Kidney epithelial cell (primary cell): ENCODE results near the gene NUBP2. TPM values are rescaled to one million over a fixed set of nuclear protein-coding genes. Genes with fewer than 3 reads are reported as not detected.
A peak's percentile ranks its signal among the peaks of the same experiment; 100 is the strongest.

Source experiments
- DNase-seq: peaks from one replicate; pipeline ENCODE4 v3.0.0-alpha.2; 2010; ENCODE audit warnings: low read depth
- H3K27me3 ChIP-seq: 2 replicates; pipeline ENCODE4 v1.6.0; 2011; ENCODE audit warnings: low read length; ENCODE audit not compliant: control insufficient read depth, insufficient read depth
- H3K36me3 ChIP-seq: 2 replicates; pipeline ENCODE4 v1.5.1; 2011; ENCODE audit warnings: low read length; ENCODE audit not compliant: control insufficient read depth, insufficient read depth
- H3K4me3 ChIP-seq: 2 replicates; pipeline ENCODE4 v1.5.1; 2011; ENCODE audit warnings: low read depth, mild to moderate bottlenecking, control low read depth, low read length
- CTCF ChIP-seq: IDR thresholded peaks from 2 replicates; pipeline ENCODE4 v1.5.1; 2011; ENCODE audit warnings: mild to moderate bottlenecking, moderate library complexity, low read length, control low read depth, inconsistent platforms; ENCODE audit not compliant: insufficient read depth, poor library complexity, severe bottlenecking
- total RNA-seq: library from RNA; depleted of rRNA; stranded (reverse); fragments of >200 nt; gene quantifications from 2 replicates; pipeline ENCODE4 v1.2.3, GENCODE V29; 2015

NUBP2 gene
- total RNA-seq, 1 donor from 2014 or later, result 187 TPM

- no peak for DNase-seq
- Histone ChIP-seq H3K4me3 (no peak overlapping the region), H3K27me3 (no peaks in the 10 kb centered on the region), H3K36me3 (no peaks in the 10 kb centered on the region)
- TF ChIP-seq CTCF, result no peak
Observed at GRCh38 chr16:1807626-1808025, 24.9 kb downstream of the NUBP2 start.

GRCh38 chr16:1808691-1809090 is 25.9 kb downstream of the NUBP2 start:
- no peak for DNase-seq
- no peak for TF ChIP-seq CTCF
- Histone ChIP-seq H3K27me3 (no peaks in the 10 kb centered on the region), H3K4me3 (no peak overlapping the region), H3K36me3 (no peaks in the 10 kb centered on the region)

- H3K4me3 ChIP-seq, result no peak overlapping the region
- TF ChIP-seq CTCF, result no peak
- DNase-seq, result no peak
- H3K36me3 ChIP-seq, result no peaks in the 10 kb centered on the region
- H3K27me3 ChIP-seq, result no peaks in the 10 kb centered on the region
Observed at GRCh38 chr16:1809281-1809801, 26.6 kb downstream of the NUBP2 start.

GRCh38 chr16:1810106-1810505 is 27.3 kb downstream of the NUBP2 start:
- Histone ChIP-seq H3K4me3 (no peak overlapping the region), H3K36me3 (no peaks in the 10 kb centered on the region), H3K27me3 (no peaks in the 10 kb centered on the region)
- TF ChIP-seq CTCF, result no peak
- DNase-seq, result no peak

GRCh38 chr16:1810536-1810935 is 27.8 kb downstream of the NUBP2 start:
- no peak overlapping the region for H3K4me3 ChIP-seq
- no peaks in the 10 kb centered on the region for H3K27me3 ChIP-seq
- no peaks in the 10 kb centered on the region for H3K36me3 ChIP-seq
- TF ChIP-seq CTCF, result no peak
- no peak for DNase-seq

- Histone ChIP-seq H3K4me3 (no peak overlapping the region), H3K27me3 (no peaks in the 10 kb centered on the region), H3K36me3 (peaks cover 1% of the 10 kb centered on the region)
- no peak for DNase-seq
- TF ChIP-seq CTCF, result peak; percentile 73
Observed at GRCh38 chr16:1812732-1813163, 30.0 kb downstream of the NUBP2 start.
